OCI-LY7 (cell line): ENCODE results near the gene LARGE1. TPM values are rescaled to one million over a fixed set of nuclear protein-coding genes. Genes with fewer than 3 reads are reported as not detected.
A peak's percentile ranks its signal among the peaks of the same experiment; 100 is the strongest.

ENCODE experiments used
- BruUV-seq: library from RNA; stranded (reverse); fragments of 400-500 nt; replicated peaks from 2 replicates; lab custom pipeline; 2021; lab: Mats Ljungman, UMichigan
- CTCF ChIA-PET: fragments of 300-600 bp; sonication (Branson Sonifier 250); formaldehyde crosslinking; loops from one replicate; lab custom pipeline; 2022; ENCODE audit warnings: antibody characterized with exemption; ENCODE audit not compliant: unreplicated experiment; lab: Charles Lee
- POLR2A ChIA-PET: fragments of 300-600 bp; sonication (Branson Sonifier 250); formaldehyde crosslinking; loops from one replicate; lab custom pipeline; 2022; ENCODE audit warnings: antibody characterized with exemption; lab: Charles Lee
- DNase-seq: peaks from one replicate; pipeline ENCODE4 v3.0.0-alpha.2; 2015; ENCODE audit warnings: low spot score
- H2AFZ ChIP-seq: fragments of 200-600 bp; sonication (generic), shearing (Covaris generic); 2 replicates; pipeline ENCODE4 v1.6.1; 2014; ENCODE audit warnings: mild to moderate bottlenecking, antibody characterized with exemption, low read length, moderate library complexity
- H3K27ac ChIP-seq: fragments of 200-600 bp; sonication (generic); 2 replicates; pipeline ENCODE4 v1.5.1; 2014; ENCODE audit warnings: mixed run types, low read depth, mild to moderate bottlenecking, moderate library complexity, low read length, inconsistent platforms; ENCODE audit not compliant: poor library complexity, severe bottlenecking
- H3K36me3 ChIP-seq: fragments of 200-600 bp; sonication (generic); 2 replicates; pipeline ENCODE4 v1.6.1; 2014; ENCODE audit warnings: mild to moderate bottlenecking, antibody characterized with exemption, low read length, moderate library complexity, mixed read lengths; ENCODE audit not compliant: insufficient read depth
- H3K4me1 ChIP-seq: fragments of 200-600 bp; sonication (generic); 2 replicates; pipeline ENCODE4 v1.5.1; 2014; ENCODE audit warnings: mild to moderate bottlenecking, low read length; ENCODE audit not compliant: insufficient read depth, poor library complexity, severe bottlenecking
- H3K4me2 ChIP-seq: fragments of 200-600 bp; sonication (generic); 2 replicates; pipeline ENCODE4 v1.6.1; 2014; ENCODE audit warnings: mild to moderate bottlenecking, low read length
- H3K4me3 ChIP-seq: fragments of 200-600 bp; sonication (generic); 2 replicates; pipeline ENCODE4 v1.5.1; 2014; ENCODE audit warnings: mild to moderate bottlenecking, low read depth, low read length; ENCODE audit not compliant: poor library complexity, severe bottlenecking
- H3K79me2 ChIP-seq: fragments of 200-600 bp; sonication (generic); 2 replicates; pipeline ENCODE4 v1.6.1; 2016; ENCODE audit warnings: low read depth, mild to moderate bottlenecking, low read length, moderate library complexity, mixed read lengths; ENCODE audit not compliant: insufficient read depth
- H3K9me2 ChIP-seq: fragments of 200-600 bp; sonication (generic); 2 replicates; pipeline ENCODE4 v1.6.1; 2016; ENCODE audit warnings: mild to moderate bottlenecking, low read length, mixed read lengths; ENCODE audit not compliant: insufficient read depth
- H3K9me3 ChIP-seq: fragments of 200-600 bp; sonication (generic); 2 replicates; pipeline ENCODE4 v1.6.1; 2014; ENCODE audit warnings: mild to moderate bottlenecking, mixed run types, low read length, mixed read lengths
- H4K20me1 ChIP-seq: fragments of 200-600 bp; sonication (generic); 2 replicates; pipeline ENCODE4 v1.6.1; 2014; ENCODE audit warnings: mild to moderate bottlenecking, antibody characterized with exemption, low read length, moderate library complexity, mixed read lengths; ENCODE audit not compliant: insufficient read depth
- EZH2phosphoT487 ChIP-seq: fragments of 200-600 bp; sonication (generic); IDR thresholded peaks from 2 replicates; pipeline ENCODE4 v1.6.1; 2018; ENCODE audit warnings: low read depth, borderline replicate concordance, mild to moderate bottlenecking, mixed run types, antibody characterized with exemption, low read length, moderate library complexity, mixed read lengths
- intact Hi-C: fragments of 100-400 bp; cut with micrococcal nuclease; formaldehyde crosslinking; loops from one replicate; pipeline ENCODE4 v1.10.0; 2022; ENCODE audit not compliant: unreplicated experiment
- total RNA-seq, 2 experiments: library from RNA; depleted of rRNA in 1 of 2; stranded (reverse); fragments of >200 nt in 1 of 2; shearing (Covaris generic) in 1 of 2; gene quantifications; 2 replicates each; pipeline ENCODE4 v1.2.3, GENCODE V29; 2014 to 2022
- TF ChIP-seq, protein P1 (sequence below): fragments of 200-600 bp; sonication (generic); conservative IDR thresholded peaks from 2 replicates; pipeline ENCODE4 v1.5.1; 2014; ENCODE audit warnings: mild to moderate bottlenecking, antibody characterized with exemption, low read length, moderate library complexity, mixed read lengths

The LARGE1 gene
- total RNA-seq, 2 experiments from 2014 or later: 31.5 to 31.9 TPM

DNA sequence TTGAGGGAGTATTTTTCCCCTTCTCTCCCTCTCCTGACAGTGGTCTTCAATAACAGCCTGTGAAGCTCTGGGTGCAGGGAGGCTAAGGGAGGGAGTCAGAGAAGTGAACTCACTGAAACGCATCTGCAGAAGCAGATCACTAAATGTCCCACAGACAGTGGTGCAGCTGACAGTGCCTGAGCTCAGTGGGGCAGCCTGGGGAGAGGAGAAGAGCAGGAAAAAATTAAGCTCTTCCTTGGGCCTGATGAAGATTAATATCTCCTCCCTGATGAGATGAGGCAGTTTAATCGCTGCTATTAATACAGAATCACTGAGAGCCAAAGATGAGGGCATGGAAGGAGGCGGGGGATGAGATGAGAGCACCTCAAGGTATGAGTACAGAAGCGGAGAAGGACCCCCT lies 180.8 kb downstream of the LARGE1 start:
- Histone ChIP-seq H3K4me3 (no peak overlapping the region), H3K79me2 (no peaks in the 10 kb centered on the region), H3K9me2 (no peaks in the 10 kb centered on the region), H2AFZ (no peak overlapping the region), H3K4me2 (no peak overlapping the region), H4K20me1 (no peaks in the 10 kb centered on the region), H3K9me3 (no peaks in the 10 kb centered on the region), H3K4me1 (peaks cover 8% of the 10 kb centered on the region), H3K27ac (no peak overlapping the region), H3K36me3 (no peaks in the 10 kb centered on the region)
- TF ChIP-seq, protein P1, sequence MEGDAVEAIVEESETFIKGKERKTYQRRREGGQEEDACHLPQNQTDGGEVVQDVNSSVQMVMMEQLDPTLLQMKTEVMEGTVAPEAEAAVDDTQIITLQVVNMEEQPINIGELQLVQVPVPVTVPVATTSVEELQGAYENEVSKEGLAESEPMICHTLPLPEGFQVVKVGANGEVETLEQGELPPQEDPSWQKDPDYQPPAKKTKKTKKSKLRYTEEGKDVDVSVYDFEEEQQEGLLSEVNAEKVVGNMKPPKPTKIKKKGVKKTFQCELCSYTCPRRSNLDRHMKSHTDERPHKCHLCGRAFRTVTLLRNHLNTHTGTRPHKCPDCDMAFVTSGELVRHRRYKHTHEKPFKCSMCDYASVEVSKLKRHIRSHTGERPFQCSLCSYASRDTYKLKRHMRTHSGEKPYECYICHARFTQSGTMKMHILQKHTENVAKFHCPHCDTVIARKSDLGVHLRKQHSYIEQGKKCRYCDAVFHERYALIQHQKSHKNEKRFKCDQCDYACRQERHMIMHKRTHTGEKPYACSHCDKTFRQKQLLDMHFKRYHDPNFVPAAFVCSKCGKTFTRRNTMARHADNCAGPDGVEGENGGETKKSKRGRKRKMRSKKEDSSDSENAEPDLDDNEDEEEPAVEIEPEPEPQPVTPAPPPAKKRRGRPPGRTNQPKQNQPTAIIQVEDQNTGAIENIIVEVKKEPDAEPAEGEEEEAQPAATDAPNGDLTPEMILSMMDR: no peak
- no peak for TF ChIP-seq EZH2phosphoT487
- DNase-seq: no peak
- intact Hi-C loops: no loop called here
- ChIA-PET CTCF (no interaction called here), POLR2A (no interaction called here)
- no TSS peak for BruUV-seq

DNA sequence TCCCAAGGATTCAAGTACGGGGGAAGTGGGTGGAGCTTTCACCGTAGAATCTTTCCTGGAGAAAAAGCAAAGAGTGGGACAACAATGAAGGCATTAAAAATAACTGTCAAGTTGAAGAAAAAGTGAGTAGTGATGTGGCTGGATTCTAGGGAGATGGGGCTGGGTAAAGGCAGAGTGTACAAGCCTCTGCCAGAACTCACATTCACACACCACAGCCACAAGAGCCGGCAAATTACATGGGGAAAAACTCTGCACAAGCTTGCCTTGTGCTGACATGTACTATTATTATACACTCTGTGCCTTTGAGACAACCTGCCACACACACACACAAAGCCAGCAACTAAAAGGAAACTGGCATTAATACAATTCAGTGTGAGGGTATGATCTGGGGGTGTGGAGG lies 182.6 kb downstream of the LARGE1 start:
- intact Hi-C loops: no loop called here
- H3K36me3 ChIP-seq: no peaks in the 10 kb centered on the region
- CTCF ChIA-PET: no interaction called here
- no peaks in the 10 kb centered on the region for H3K9me2 ChIP-seq
- no peak for DNase-seq
- no TSS peak for BruUV-seq
- H3K27ac ChIP-seq: no peak overlapping the region
- H3K79me2 ChIP-seq: no peaks in the 10 kb centered on the region
- POLR2A ChIA-PET: no interaction called here
- no peaks in the 10 kb centered on the region for H3K9me3 ChIP-seq
- no peak for TF ChIP-seq EZH2phosphoT487
- TF ChIP-seq, protein P1: no peak
- H4K20me1 ChIP-seq: no peaks in the 10 kb centered on the region
- no peak overlapping the region for H3K4me2 ChIP-seq
- no peak overlapping the region for H2AFZ ChIP-seq
- peaks cover 8% of the 10 kb centered on the region for H3K4me1 ChIP-seq
- no peak overlapping the region for H3K4me3 ChIP-seq

DNA sequence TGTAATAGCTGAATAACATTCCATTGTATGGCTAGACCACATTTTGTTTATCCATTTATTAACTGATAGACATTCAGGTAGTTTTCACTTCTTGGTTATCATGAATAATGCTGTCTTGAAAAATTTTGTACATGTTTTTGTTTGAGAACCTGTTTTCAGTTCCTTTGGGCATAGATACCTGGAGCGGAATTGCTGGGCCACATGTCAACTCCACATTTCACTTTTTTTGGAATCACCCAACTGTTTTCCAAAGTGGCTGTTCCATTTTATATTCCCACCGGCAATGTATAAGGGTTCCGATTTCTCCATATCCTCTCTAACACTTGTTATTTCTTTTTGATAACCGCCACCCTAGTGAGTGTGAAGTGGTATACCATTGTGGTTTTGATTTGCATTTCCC lies 184.3 kb downstream of the LARGE1 start:
- Histone ChIP-seq H3K27ac (no peak overlapping the region), H3K9me2 (no peaks in the 10 kb centered on the region), H3K79me2 (no peaks in the 10 kb centered on the region), H3K4me1 (peaks cover 2% of the 10 kb centered on the region), H3K4me2 (no peak overlapping the region), H4K20me1 (no peaks in the 10 kb centered on the region), H3K9me3 (no peaks in the 10 kb centered on the region), H2AFZ (no peak overlapping the region), H3K4me3 (no peak overlapping the region), H3K36me3 (no peaks in the 10 kb centered on the region)
- BruUV-seq: TSS peak; percentile 33
- DNase-seq: no peak
- TF ChIP-seq, protein P1: no peak
- TF ChIP-seq EZH2phosphoT487: no peak
- intact Hi-C loops: no loop called here
- CTCF ChIA-PET: no interaction called here
- POLR2A ChIA-PET: no interaction called here
